Lower lobe of right lung (tissue), 2 donors: ENCODE measurements around the gene ANKS1B. TPM values are rescaled to one million over a fixed set of nuclear protein-coding genes. Genes with fewer than 3 reads are reported as not detected.
"Not testable (repeated sequence)": the region's sequence is repeated elsewhere in the genome, so short reads cannot be mapped to it uniquely, and the experiment has no call there.

Source experiments
- ATAC-seq, 2 donors: fragments of 200-7000 bp; cut with Tn5 transposase; one replicate each; pipeline ENCODE4 v1.9.1; 2020 to 2022; ENCODE audit warnings: mild to moderate bottlenecking in 2 of 2, moderate library complexity in 2 of 2
- DNase-seq: peaks from one replicate; pipeline ENCODE4 v3.0.0-alpha.2; 2020
- H3K27ac ChIP-seq: fragments of 200-600 bp; one replicate; pipeline ENCODE4 v1.8.0; 2022
- H3K27me3 ChIP-seq: fragments of 200-600 bp; one replicate; pipeline ENCODE4 v1.8.0; 2022; ENCODE audit warnings: low read depth
- H3K36me3 ChIP-seq: fragments of 200-600 bp; one replicate; pipeline ENCODE4 v1.8.0; 2022; ENCODE audit warnings: mild to moderate bottlenecking
- H3K4me1 ChIP-seq: fragments of 200-600 bp; one replicate; pipeline ENCODE4 v1.8.0; 2022
- H3K4me3 ChIP-seq: fragments of 200-600 bp; one replicate; pipeline ENCODE4 v1.8.0; 2022; ENCODE audit warnings: mild to moderate bottlenecking
- H3K9me3 ChIP-seq: fragments of 200-600 bp; one replicate; pipeline ENCODE4 v1.8.0; 2022
- intact Hi-C: fragments of 100-400 bp; cut with DNase I; formaldehyde crosslinking; loops from one replicate; pipeline ENCODE4 v1.11.0; 2022
- total RNA-seq: library from RNA; stranded (reverse); fragmentation: NEBNext Ultra II Directional; extraction: Animal tissue kit (Norgen Biotek cat#: 25700); gene quantifications from one replicate; pipeline ENCODE4 v1.2.1, GENCODE V29; 2021
- TF ChIP-seq, protein P1 (sequence below): fragments of 200-600 bp; IDR thresholded peaks from one replicate; pipeline ENCODE4 v1.8.0; 2022; ENCODE audit warnings: antibody characterized with exemption, mild to moderate bottlenecking
- donor health status: DM: no; HTN: yes; CAD: no; lungs with severe emphysema.

ANKS1B gene
- total RNA-seq, 1 donor from 2014 or later, result 4.0 TPM

DNA sequence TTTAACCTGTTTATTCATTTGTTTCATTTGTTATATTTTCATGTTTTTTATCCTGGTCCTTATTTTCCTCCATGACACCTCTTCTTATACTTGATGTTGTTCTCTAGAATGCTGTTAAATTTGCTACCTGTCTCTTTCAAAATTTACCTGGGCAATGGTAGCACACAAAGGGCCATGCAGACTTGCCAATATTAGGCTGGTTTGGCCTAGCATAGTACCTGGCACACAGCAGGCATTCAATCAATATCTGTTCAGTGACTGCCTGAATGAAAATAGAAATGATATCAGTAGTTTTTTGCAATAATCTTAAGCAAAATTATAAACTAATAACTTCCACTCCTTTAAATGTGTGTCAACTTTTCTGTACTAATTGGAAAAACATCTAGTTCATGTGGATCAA, 1014.5 kb downstream of the ANKS1B start:
- H3K9me3 ChIP-seq, result no peaks in the 10 kb centered on the region
- no peaks in the 10 kb centered on the region for H3K36me3 ChIP-seq
- no peak for DNase-seq
- ATAC-seq, result no peak
- TF ChIP-seq, protein P1, sequence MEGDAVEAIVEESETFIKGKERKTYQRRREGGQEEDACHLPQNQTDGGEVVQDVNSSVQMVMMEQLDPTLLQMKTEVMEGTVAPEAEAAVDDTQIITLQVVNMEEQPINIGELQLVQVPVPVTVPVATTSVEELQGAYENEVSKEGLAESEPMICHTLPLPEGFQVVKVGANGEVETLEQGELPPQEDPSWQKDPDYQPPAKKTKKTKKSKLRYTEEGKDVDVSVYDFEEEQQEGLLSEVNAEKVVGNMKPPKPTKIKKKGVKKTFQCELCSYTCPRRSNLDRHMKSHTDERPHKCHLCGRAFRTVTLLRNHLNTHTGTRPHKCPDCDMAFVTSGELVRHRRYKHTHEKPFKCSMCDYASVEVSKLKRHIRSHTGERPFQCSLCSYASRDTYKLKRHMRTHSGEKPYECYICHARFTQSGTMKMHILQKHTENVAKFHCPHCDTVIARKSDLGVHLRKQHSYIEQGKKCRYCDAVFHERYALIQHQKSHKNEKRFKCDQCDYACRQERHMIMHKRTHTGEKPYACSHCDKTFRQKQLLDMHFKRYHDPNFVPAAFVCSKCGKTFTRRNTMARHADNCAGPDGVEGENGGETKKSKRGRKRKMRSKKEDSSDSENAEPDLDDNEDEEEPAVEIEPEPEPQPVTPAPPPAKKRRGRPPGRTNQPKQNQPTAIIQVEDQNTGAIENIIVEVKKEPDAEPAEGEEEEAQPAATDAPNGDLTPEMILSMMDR, result no peak
- intact Hi-C loops, result no loop called here
- H3K27ac ChIP-seq, result no peak overlapping the region
- no peaks in the 10 kb centered on the region for H3K27me3 ChIP-seq
- no peak overlapping the region for H3K4me3 ChIP-seq
- H3K4me1 ChIP-seq, result no peaks in the 10 kb centered on the region

- no peaks in the 10 kb centered on the region for H3K27me3 ChIP-seq
- ATAC-seq (no peak), DNase-seq (no peak)
- TF ChIP-seq, protein P1, result no peak
- H3K4me1 ChIP-seq, result no peaks in the 10 kb centered on the region
- H3K9me3 ChIP-seq, result no peaks in the 10 kb centered on the region
- H3K36me3 ChIP-seq, result no peaks in the 10 kb centered on the region
- intact Hi-C loops, result no loop called here
- no peak overlapping the region for H3K27ac ChIP-seq
- no peak overlapping the region for H3K4me3 ChIP-seq
Measured at GRCh38 chr12:98968896-98969295, 1015.8 kb downstream of the ANKS1B start.

DNA sequence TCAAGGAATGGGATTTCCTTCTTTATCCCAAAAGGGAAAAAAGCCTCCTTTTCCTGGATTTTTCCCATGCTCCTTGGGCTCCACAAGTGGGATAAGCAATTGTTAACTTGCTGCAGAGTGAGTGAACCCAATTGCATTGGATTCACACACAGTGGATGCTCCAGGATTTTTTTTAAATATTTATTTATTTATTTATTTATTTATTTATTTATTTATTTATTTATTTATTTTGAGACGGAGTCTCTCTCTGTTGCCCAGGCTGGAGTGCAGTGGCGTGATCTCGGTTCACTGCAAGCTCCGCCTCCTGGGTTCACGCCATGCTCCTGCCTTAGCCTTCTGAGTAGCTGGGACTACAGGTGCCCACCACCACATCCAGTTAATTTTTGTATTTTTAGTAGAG, 1027.6 kb downstream of the ANKS1B start:
- DNase-seq, intact Hi-C loops: not testable (repeated sequence)

GRCh38 chr12:98955284-98955683, 1029.5 kb downstream of the ANKS1B start:
- H3K36me3 ChIP-seq, result no peaks in the 10 kb centered on the region
- H3K4me1 ChIP-seq, result no peaks in the 10 kb centered on the region
- no peak overlapping the region for H3K27ac ChIP-seq
- DNase-seq, result no peak
- no peak for ATAC-seq
- no peak overlapping the region for H3K4me3 ChIP-seq
- TF ChIP-seq, protein P1, result no peak
- no peaks in the 10 kb centered on the region for H3K27me3 ChIP-seq
- no peaks in the 10 kb centered on the region for H3K9me3 ChIP-seq
- intact Hi-C loops, result no loop called here

More for the DNA sequence above, 1027.6 kb downstream of the ANKS1B start:
- not testable (repeated sequence) for ATAC-seq, H3K27me3 ChIP-seq, H3K9me3 ChIP-seq, H3K4me3 ChIP-seq, H3K4me1 ChIP-seq, H3K36me3 ChIP-seq, H3K27ac ChIP-seq

GRCh38 chr12:98954506-98954905, 1030.2 kb downstream of the ANKS1B start:
- intact Hi-C loops, result no loop called here
- H3K36me3 ChIP-seq, result no peaks in the 10 kb centered on the region
- no peaks in the 10 kb centered on the region for H3K9me3 ChIP-seq
- H3K4me1 ChIP-seq, result no peaks in the 10 kb centered on the region
- no peaks in the 10 kb centered on the region for H3K27me3 ChIP-seq
- no peak overlapping the region for H3K27ac ChIP-seq
- DNase-seq, result no peak
- H3K4me3 ChIP-seq, result no peak overlapping the region
- no peak for ATAC-seq
- TF ChIP-seq, protein P1, result no peak

DNA sequence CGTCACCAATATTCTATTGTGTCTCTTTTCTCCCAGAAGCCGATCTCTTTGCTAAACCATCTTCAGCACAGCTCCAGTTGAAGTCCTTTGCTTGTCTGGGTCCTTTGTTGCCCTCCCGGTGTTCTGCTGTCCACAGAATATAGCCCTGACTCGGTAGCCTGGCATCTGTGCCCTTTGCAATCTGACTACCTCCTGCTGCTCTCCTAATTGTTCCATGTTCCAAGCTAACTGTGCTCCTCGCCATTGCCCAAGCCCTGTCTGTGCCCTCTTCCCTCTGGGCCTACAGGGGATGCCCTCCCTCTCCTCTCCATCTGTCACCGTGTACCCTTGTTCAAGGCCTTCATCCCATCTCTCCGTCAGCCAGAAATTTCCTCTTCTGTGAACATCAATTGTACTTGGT, 1033.3 kb downstream of the ANKS1B start:
- H3K4me1 ChIP-seq, result no peaks in the 10 kb centered on the region
- H3K36me3 ChIP-seq, result no peaks in the 10 kb centered on the region
- H3K27me3 ChIP-seq, result no peaks in the 10 kb centered on the region
- TF ChIP-seq, protein P1, result no peak
- intact Hi-C loops, result no loop called here
- no peak overlapping the region for H3K27ac ChIP-seq
- H3K4me3 ChIP-seq, result no peak overlapping the region
- ATAC-seq (no peak), DNase-seq (no peak)
- no peaks in the 10 kb centered on the region for H3K9me3 ChIP-seq
